Fibroblast of pulmonary artery (primary cell): ENCODE measurements around the gene COL20A1.

Experiments used
- DNase-seq: peaks from one replicate; pipeline ENCODE4 v3.0.0-alpha.2; 2010; ENCODE audit warnings: low read depth
- H3K4me3 ChIP-seq: replicated peaks from 2 replicates; pipeline ENCODE4 v1.5.1; 2011; ENCODE audit warnings: low read depth, mild to moderate bottlenecking, control low read depth, low read length, moderate library complexity
- CTCF ChIP-seq: IDR thresholded peaks from 2 replicates; pipeline ENCODE4 v1.5.1; 2011; ENCODE audit warnings: mild to moderate bottlenecking, control low read depth, low read length, inconsistent platforms; ENCODE audit errors: missing control alignments

Gene COL20A1

DNA sequence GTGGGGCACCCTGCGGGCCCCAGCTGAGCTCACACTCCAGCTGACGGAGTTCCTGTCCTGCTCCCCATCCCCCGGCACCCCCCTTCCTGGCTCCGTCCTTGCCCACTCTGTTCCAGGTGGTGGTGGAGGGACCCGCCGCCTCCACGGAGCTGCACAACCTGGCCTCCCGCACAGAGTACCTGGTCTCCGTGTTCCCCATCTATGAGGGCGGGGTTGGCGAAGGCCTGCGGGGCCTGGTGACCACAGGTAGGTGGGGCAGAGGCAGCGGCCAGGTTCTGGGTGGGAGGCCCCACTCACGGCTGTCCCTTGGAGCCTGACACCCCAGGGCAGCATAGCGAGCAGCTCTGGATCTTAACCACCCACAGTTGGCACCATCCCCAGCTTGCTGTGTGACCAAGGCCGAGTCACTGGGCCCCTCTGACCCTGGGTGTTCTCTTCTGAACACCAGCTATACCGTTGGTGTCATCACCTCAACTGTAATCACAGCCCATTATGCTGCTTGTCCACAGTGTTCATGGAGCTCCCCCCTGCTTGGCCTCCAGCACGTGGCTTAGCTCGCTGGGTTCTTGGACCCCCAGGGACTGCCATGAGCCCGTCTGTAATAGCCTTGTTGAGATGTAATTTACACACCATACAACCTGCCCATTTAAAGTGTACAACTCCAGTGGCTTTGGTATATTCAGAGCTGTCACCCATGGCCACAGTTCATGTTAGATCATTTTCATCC, 17.4 kb downstream of the COL20A1 start:
- no peak for TF ChIP-seq CTCF
- no peak for DNase-seq
- H3K4me3 ChIP-seq = no peak overlapping the region

DNA sequence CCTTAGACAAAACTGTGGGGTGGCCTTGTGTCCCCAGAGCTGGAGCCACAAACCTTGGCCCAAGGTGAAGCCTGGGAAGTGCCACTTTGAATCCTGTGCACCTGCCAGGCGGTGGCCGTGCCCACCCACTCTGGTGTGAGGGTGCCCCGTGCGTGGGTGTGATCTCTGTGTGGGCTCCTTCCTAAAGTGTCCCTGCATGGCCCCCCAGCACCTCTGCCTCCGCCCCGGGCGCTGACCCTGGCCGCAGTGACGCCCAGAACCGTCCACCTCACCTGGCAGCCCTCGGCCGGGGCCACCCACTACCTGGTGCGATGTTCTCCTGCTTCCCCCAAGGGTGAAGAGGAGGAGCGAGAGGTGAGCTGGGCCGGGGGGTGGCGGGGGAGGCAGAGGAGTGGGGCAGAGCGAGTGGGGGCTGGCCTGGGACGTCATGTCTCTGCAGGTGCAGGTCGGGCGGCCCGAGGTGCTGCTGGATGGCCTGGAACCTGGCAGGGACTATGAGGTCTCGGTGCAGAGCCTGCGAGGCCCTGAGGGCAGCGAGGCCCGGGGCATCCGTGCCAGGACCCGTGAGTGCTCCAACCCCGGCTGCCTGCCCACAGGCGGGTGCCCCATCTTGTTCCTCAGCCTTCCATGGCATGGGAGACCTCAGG, 18.3 kb downstream of the COL20A1 start:
- no peak for TF ChIP-seq CTCF
- no peak overlapping the region for H3K4me3 ChIP-seq
- DNase-seq = no peak

DNA sequence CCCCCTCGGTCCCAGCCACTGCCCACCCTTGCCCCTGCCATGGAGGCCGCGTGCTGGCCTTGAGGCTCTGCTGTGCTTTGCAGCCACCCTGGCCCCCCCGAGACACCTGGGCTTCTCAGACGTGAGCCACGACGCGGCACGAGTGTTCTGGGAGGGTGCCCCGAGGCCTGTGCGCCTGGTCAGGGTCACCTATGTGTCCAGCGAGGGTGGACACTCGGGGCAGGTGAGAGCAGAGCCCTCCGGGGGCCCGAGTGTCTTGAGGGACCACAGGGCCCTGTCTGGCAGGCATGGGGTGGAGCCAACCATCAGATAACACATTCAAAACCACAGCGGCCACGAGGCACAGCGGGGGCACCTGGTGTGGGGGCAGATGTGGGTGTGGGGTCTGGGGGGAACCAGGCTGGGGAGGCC, 18.9 kb downstream of the COL20A1 start:
- DNase-seq = no peak
- TF ChIP-seq CTCF = no peak
- no peak overlapping the region for H3K4me3 ChIP-seq

DNA sequence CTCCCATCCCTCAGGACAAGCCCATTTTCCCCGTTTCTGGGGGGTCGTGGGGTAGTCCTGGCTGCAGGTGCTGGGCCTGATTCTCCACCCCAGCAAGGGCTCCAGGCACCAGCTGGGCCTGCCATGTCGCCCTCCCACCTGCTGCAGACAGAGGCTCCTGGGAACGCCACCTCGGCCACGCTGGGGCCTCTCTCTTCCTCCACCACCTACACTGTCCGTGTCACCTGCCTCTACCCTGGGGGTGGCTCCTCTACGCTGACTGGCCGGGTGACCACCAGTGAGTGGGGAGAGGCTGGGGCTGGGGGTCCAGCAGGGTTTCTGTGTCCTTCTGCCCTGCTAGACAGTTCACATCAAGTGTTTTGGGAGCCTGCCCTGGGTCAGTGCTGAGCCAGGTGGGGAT, 19.3 kb downstream of the COL20A1 start:
- TF ChIP-seq CTCF = no peak
- H3K4me3 ChIP-seq = no peak overlapping the region
- DNase-seq = no peak

- peak; percentile 11 for DNase-seq
- H3K4me3 ChIP-seq = no peak overlapping the region
Measured at GRCh38 chr20:63312690-63313348, 19.8 kb downstream of the COL20A1 start.

GRCh38 chr20:63313349-63314014, 20.5 kb downstream of the COL20A1 start:
- DNase-seq = no peak
- no peak overlapping the region for H3K4me3 ChIP-seq
- no peak for TF ChIP-seq CTCF

More at GRCh38 chr20:63312690-63313348, 19.8 kb downstream of the COL20A1 start:
- TF ChIP-seq CTCF = no peak
